ENCODE measurements around the gene ENO3.

DNA sequence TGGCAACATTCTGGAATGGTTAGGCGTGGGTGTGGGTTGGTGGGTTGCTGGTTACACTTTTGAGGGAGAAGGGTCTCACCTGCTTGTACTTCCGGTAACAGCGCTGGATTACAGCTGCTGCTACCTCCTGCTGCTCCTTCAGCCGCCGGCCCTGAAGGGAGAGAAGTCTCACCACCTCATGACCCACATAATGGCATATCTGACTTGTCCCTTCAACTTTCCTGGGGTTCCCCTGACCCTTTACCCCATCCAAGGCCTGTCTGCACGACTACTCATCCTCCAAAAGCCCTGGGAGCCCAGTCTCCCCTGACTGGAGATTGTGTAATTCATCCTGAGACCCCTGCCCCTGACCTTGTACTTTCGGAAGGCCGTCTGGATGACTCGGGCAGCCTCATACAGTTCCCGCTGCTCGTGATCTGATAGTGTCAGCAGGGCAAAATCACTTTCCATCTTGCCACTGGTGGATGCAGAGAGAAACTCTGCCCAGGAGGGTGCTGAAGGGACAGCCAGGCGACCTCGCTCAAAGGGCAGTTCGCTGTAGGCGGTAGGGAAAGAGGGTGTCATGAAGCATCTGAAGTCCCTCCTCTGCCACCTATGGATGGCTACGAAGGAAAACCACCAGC is 18.7 kb downstream of the ENO3 start:
- TF ChIP-seq CTCF (IDR thresholded peaks at IDR 0.05 in 4 of 5, conservative IDR thresholded peaks at IDR 0.05 in 1 of 5), result no peak
- no peak for TF ChIP-seq POLR2A (IDR thresholded peaks at IDR 0.05)

All from gastrocnemius medialis (tissue), 4 donors.